HG03097 (cell line): ENCODE results near the gene RBMS3.
"Not testable (repeated sequence)": the region's sequence is repeated elsewhere in the genome, so short reads cannot be mapped to it uniquely, and the experiment has no call there.

Experiments
- ATAC-seq: cut with Tn5 transposase; IDR thresholded peaks from one replicate; pipeline ENCODE4 v1.9.1; 2021; ENCODE audit not compliant: unreplicated experiment, low FRiP score

RBMS3 gene

DNA sequence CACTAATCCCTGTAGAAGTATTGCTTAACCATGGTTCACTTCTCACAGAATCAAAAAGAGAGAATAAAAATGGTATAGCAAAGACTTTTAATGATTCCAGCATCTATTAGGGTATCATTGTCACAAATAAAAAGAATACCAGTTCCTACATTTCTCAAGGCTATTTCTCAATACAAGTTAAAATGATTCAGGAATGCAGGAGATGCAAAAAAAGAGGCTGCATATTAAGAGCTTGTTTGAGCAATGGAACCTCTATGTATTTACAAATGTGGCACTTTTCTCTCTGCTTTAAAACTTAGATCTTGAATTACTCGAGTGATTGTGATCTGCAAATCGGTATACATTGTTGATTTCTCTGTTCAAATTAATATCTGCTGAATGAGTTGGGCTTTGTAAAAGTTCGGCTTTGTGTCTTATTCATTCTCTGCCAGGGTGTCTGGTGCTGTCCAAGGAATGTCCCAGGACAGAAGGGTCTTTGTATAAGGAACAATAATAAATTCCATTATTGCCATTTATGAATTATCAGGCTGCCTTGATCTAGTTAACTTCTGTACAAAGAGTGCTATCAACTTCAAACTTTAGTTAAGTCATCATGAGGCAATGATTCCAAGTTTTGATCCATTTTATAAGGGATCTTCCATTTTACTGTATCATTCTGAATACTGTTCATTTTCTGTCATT, 364.2 kb downstream of the RBMS3 start:
- ATAC-seq = no peak

DNA sequence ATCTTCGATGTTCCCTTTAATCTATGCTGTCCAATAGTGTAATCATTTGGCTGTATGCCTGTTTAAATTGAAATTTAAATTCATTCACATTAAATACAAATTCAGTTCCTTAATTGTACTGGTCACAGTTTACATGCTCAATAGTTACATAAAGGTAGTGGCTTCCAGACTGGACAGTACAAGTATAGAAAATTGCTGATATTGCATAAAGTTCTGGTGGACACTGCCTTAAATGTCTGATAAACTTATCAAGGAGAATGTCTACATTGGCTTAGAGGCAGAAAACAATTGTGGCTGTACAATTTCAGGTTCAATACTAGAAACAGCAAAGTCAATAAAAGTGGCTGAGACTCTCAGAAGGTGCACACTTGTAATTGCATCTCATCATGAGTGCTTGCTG, 365.2 kb downstream of the RBMS3 start:
- ATAC-seq = no peak

- peak; percentile 79 for ATAC-seq
Observed at GRCh38 chr3:29649815-29650547, 369.1 kb downstream of the RBMS3 start.

DNA sequence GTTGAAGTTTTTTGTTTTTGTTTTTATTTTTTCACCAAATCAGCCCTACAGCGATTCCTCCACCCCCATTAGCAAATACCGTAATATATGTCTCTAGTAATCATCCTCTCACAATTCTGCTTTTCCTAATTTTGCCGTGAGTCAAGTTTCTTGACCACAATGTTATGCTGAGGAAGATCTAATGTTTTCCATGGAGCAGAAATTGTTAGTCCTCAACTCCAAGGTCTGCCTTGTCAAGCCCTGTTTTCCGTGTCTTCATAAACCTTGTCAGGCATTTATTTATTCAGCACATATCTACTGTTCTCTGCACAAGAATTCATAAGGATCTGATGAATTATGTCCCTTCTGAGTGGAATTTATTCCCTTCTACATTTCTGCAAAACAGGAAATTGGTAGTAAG, 372.8 kb downstream of the RBMS3 start:
- no peak for ATAC-seq

GRCh38 chr3:29655015-29655747, 374.3 kb downstream of the RBMS3 start:
- no peak for ATAC-seq

GRCh38 chr3:29665688-29666087, 384.8 kb downstream of the RBMS3 start:
- no peak for ATAC-seq

DNA sequence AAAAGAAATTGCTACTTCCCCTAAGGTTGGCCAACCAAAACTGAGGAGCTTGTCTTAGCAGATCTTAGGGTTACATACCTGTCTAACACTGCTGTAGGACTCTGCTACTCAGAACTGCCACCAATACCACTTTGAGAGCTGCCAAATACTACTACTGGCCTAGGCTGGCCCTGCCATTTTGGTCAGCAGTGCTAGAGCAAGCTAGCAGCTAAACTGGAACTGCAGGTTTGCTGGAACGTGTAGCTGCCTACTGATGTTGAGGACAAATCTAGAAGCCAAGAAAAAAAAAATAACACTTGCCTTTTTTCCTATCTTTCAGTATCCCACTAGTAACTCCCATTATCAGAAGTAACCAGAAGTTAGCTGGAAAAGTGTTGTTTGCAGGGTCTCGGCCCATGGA, 387.4 kb downstream of the RBMS3 start:
- no peak for ATAC-seq

DNA sequence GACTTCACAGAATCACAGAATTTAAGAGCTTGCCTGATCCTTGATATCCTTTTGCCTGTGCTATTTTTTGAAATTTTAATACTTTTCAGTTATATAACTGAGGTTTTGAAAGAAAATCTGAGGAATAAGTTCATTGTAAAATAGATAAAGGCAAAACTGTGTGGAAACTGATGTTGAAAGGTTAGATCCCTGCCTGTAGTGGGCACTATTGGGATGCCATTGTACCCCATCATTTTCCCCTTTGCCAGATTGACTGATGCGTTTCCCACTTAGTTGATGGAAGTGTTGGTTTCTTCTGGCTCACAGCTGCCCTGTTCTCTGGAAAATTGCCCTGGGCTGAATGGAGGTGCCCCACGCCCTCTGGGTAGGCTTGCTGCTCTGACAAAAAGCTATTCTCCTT, 387.9 kb downstream of the RBMS3 start:
- no peak for ATAC-seq

DNA sequence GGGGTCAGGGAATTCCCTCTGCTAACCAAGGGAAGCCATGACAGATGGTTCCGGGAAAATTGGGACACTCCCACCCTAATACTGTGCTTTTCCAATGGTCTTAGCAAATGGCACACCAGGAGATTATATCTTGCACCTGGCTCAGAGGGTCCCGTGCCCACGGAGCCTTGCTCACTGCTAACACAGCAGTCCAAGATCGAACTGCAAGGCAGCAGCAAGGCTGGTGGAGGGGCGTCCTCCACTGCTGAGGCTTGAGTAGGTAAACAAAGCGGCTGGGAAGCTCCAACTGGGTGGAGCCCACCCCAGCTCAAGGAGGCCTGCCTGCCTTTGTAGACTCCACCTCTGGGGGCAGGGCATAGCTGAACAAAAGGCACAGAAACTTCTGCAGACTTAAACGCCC, 389.6 kb downstream of the RBMS3 start:
- not testable (repeated sequence) for ATAC-seq

DNA sequence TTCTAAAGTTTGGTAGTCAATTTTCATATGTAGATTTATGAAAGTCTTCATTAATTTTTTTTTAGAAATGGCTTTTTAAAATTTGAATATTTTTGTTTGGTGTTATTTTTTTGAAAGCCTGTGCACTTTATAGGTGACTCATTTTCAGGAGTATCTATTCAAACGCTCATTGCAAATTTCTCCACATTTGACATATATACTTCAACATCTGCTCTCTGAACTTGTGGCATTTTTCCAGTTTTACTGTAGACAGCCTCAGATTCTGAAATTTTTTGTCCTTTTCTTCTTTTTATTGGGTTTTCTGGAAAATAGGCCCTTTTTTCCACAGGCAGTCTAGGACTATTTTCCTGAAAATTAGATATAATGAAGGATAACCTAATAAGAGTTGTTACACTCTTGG, 396.6 kb downstream of the RBMS3 start:
- no peak for ATAC-seq

DNA sequence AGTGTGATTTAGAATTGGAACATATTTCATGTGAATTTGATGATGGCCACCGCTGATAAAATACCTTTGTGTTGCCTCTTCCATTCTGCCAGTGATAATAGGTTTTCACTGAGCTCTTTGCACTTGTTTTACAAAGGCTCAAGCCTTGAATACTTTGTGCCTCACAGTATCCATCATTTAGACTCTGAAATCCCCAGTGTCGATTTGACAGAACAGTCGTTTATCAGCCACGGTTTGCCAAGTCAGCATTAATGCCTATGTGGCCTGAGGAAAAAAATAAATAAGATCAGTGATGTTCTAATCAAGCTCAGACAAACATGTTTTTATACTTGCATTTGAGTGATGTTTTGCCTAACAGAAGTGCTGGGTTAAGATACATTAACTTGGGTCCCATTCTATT, 399.1 kb downstream of the RBMS3 start:
- ATAC-seq = no peak

DNA sequence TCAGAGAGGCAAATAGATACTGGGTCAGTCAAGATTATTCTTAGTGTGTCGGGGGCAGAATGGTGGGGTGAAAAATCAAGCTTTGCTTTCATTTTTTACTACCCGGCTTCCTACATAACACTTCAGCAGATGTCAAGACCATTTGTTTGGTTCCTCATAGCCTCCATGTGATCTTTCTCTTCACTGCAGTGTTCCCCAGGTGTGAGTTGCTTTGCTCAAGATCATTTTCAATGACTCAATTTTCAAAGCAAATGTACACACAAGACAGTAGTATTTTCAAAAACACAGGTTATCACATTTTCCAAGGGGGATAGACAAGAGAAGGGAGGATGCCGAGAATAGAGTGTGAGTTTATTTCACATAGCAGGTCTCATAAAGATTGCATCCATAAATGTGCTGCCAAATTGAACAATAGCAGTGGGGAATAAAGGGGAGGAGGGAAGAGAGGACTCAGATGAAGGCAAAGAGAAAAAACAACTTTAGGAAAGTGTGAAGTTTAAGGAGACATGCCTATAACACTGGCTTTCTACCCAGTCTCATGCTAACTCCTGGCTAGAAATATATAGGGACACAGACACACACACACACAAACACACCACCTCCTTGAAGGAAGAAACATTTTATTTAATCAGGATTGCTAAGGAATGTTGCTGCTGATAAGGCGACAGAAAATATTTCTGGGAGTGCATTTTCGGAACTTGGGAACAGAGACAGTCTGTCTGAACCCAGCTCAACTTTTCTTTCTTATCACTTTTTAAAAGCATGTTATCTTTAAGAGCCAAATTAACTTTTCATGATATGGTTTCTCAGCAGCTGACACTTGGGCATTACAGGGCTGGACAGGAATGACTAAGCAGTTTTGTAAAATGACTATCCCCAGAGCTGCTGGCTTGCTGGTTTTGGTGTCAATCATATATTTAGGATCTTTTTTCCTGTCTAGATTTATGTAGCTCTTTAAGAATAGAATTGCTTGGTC, 402.4 kb downstream of the RBMS3 start:
- ATAC-seq = peak; percentile 52

- ATAC-seq = peak; percentile 97
Observed at GRCh38 chr3:29686889-29687592, 406.2 kb downstream of the RBMS3 start.

DNA sequence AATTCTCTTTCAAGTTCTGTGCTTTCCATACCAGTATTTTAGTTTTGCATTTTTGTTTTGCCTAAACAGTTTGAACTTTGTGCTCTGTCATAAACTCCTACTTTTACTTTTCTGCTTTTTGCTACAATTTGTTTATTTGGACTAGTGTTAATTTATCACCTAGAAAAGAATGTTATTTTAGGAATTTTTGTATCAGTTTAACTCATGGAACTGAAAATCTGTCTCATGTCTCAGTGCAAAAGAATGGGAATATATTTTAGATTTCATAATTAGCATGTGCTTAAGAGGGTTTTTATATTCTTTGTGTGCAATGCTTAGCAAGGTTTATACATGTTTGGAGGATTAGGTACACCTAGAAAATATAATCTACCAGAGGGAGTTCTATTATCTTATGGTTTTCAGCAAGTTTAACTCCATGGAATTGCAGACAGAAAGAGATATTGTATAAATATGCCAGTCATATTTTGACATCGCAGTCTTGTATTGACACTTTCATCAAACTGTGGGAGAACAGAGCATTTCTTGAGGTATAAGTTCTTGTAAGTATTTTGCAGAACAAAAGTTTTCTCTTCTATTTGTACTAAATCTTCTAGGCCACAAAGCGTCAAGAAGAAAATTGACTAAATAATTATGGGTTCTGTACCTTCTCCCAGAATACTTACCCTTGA, 409.9 kb downstream of the RBMS3 start:
- no peak for ATAC-seq

GRCh38 chr3:29693863-29694262, 413.0 kb downstream of the RBMS3 start:
- no peak for ATAC-seq

GRCh38 chr3:29694331-29694730, 413.5 kb downstream of the RBMS3 start:
- ATAC-seq = no peak

GRCh38 chr3:29694783-29695182, 413.9 kb downstream of the RBMS3 start:
- no peak for ATAC-seq

DNA sequence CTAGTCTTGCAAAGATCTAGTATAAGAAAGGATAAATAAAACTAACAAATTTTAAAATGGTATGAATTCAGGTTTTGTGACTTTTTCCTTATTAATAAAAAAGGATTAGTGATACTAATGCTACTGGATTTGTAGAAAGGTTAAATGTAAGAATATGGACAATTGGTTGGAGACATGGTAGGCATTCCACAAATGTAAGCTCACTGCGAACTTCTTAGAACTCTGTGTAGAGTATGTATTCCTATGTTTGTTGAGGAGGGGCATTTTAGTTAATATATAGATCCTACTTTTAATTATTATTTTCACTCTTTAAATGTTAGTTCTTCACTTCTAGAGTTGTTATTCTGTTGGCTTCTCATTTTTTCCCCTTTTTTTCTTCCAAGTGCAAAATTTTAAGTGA, 414.3 kb downstream of the RBMS3 start:
- no peak for ATAC-seq

- ATAC-seq = no peak
Observed at GRCh38 chr3:29695643-29696198, 414.9 kb downstream of the RBMS3 start.
